CD4-positive, alpha-beta memory T cell (primary cell): ENCODE measurements around the gene SMC3. TPM values are rescaled to one million over a fixed set of nuclear protein-coding genes. Genes with fewer than 3 reads are reported as not detected.
"Not testable (repeated sequence)": the region's sequence is repeated elsewhere in the genome, so short reads cannot be mapped to it uniquely, and the experiment has no call there.

Experiments used
- CTCF ChIA-PET: fragments of 350-600 bp; sonication (Branson Sonifier 250); formaldehyde crosslinking; loops from one replicate; lab custom pipeline; 2021; ENCODE audit warnings: inconsistent platforms; ENCODE audit not compliant: partially characterized antibody; lab: Charles Lee
- POLR2A ChIA-PET: fragments of 350-600 bp; sonication (Branson Sonifier 250); formaldehyde crosslinking; loops from one replicate; lab custom pipeline; 2021; ENCODE audit not compliant: partially characterized antibody; lab: Charles Lee
- DNase-seq, 5 donors: peaks; one replicate each; pipeline versions ENCODE4 v3.0.0 to v3.0.0-alpha.2; 2020 to 2022; ENCODE audit warnings: mixed read lengths in 1 of 5
- H3K27ac ChIP-seq: one replicate; pipeline ENCODE4 v1.7.0; 2013; ENCODE audit warnings: low read depth, low read length
- H3K27me3 ChIP-seq: 2 replicates; pipeline ENCODE4 v1.7.0; 2013; ENCODE audit warnings: mild to moderate bottlenecking, low read length, moderate library complexity; ENCODE audit not compliant: insufficient read depth
- H3K36me3 ChIP-seq: 2 replicates; pipeline ENCODE4 v1.7.0; 2013; ENCODE audit warnings: mild to moderate bottlenecking, low read length, moderate library complexity; ENCODE audit not compliant: insufficient read depth
- H3K4me1 ChIP-seq: 2 replicates; pipeline ENCODE4 v1.7.0; 2013; ENCODE audit warnings: mild to moderate bottlenecking, low read length, moderate library complexity; ENCODE audit not compliant: insufficient read depth
- H3K4me3 ChIP-seq, 2 donors: one replicate each; pipeline ENCODE4 v1.7.0; 2013; ENCODE audit warnings: low read length in 2 of 2, mild to moderate bottlenecking in 1 of 2
- H3K9me3 ChIP-seq, 2 donors: one replicate each; pipeline ENCODE4 v1.7.0; 2013; ENCODE audit warnings: low read length in 2 of 2, control low read depth in 1 of 2; ENCODE audit not compliant: control insufficient read depth in 1 of 2
- H3K27ac Mint-ChIP-seq, 7 donors: one replicate each; pipeline ENCODE4 v1.8.0; 2020 to 2021; ENCODE audit warnings: mixed read lengths in 7 of 7, mild to moderate bottlenecking in 6 of 7, inconsistent platforms in 3 of 7, moderate library complexity in 3 of 7
- H3K27me3 Mint-ChIP-seq, 2 donors: one replicate each; pipeline ENCODE4 v1.8.0; 2020 to 2021; ENCODE audit warnings: mixed read lengths in 2 of 2
- H3K36me3 Mint-ChIP-seq, 2 donors: one replicate each; pipeline ENCODE4 v1.8.0; 2020 to 2021; ENCODE audit warnings: mixed read lengths in 2 of 2, inconsistent platforms in 1 of 2, mild to moderate bottlenecking in 1 of 2
- H3K4me1 Mint-ChIP-seq, 4 donors: one replicate each; pipeline ENCODE4 v1.8.0; 2020 to 2021; ENCODE audit warnings: mixed read lengths in 4 of 4, mild to moderate bottlenecking in 1 of 4
- H3K4me3 Mint-ChIP-seq, 8 donors: one replicate each; pipeline ENCODE4 v1.8.0; 2020 to 2021; ENCODE audit warnings: mixed read lengths in 8 of 8, mild to moderate bottlenecking in 7 of 8, moderate library complexity in 6 of 8, inconsistent platforms in 3 of 8
- H3K9me3 Mint-ChIP-seq, 8 donors: one replicate each; pipeline ENCODE4 v1.8.0; 2020 to 2021; ENCODE audit warnings: mixed read lengths in 8 of 8, mild to moderate bottlenecking in 5 of 8, inconsistent platforms in 3 of 8, moderate library complexity in 1 of 8
- intact Hi-C: fragments of 100-400 bp; cut with micrococcal nuclease; formaldehyde crosslinking; loops from one replicate; pipeline ENCODE4 v1.15.1; 2023
- polyA plus RNA-seq, 2 donors: library from polyadenylated mRNA; unstranded; fragments of 300-500 nt; fragmentation: Illumina TruSeq; gene quantifications; one replicate each; pipeline ENCODE4 v1.2.3, GENCODE V29; 2021
- total RNA-seq, 2 experiments: library from RNA; stranded (reverse); gene quantifications; one replicate each; pipeline ENCODE4 v1.2.3, GENCODE V29; 2021

SMC3 gene
- total and polyA plus RNA-seq, 4 experiments from 2014 or later, result 43.8 to 96.1 (median 56.4) TPM

- no peaks in the 10 kb centered on the region for H3K36me3 Mint-ChIP-seq
- Histone ChIP-seq H3K27me3 (no peaks in the 10 kb centered on the region), H3K36me3 (no peaks in the 10 kb centered on the region), H3K9me3 (no peaks in the 10 kb centered on the region), H3K4me3 (no peak overlapping the region), H3K4me1 (peaks cover 28% of the 10 kb centered on the region), H3K27ac (no peak overlapping the region)
- intact Hi-C loops, result loop anchor here (2.0 kb wide), 2 partner anchors 15 to 25 kb away; no protein-coding TSS in a partner anchor
- H3K27ac Mint-ChIP-seq, result peak overlapping the region in 4 of 7 donors; percentile 23 to 60 (median 40)
- no peaks in the 10 kb centered on the region for H3K27me3 Mint-ChIP-seq
- peaks cover 0 to 2% (median 0%) of the 10 kb centered on the region in 8 donors for H3K9me3 Mint-ChIP-seq
- DNase-seq, result no peak
- H3K4me3 Mint-ChIP-seq, result peak overlapping the region in 1 of 8 donors; percentile 23
- H3K4me1 Mint-ChIP-seq, result peaks cover 22 to 39% (median 31%) of the 10 kb centered on the region in 4 donors
- ChIA-PET CTCF (interaction anchor here (1.5 kb wide), 1 partner anchor 26 kb away, joined by 3 read pairs; no protein-coding TSS in a partner anchor), POLR2A (no interaction called here)
Measured at GRCh38 chr10:110527731-110528171, 39.7 kb upstream of the SMC3 start.

GRCh38 chr10:110528224-110528996 is 39.1 kb upstream of the SMC3 start:
- Mint-ChIP-seq H3K27me3 (no peaks in the 10 kb centered on the region), H3K27ac (peak overlapping the region; percentile 39 to 86 (median 73)), H3K4me1 (peaks cover 19 to 35% (median 28%) of the 10 kb centered on the region in 4 donors), H3K9me3 (peaks cover 0 to 1% (median 0%) of the 10 kb centered on the region in 8 donors), H3K4me3 (peak overlapping the region in 6 of 8 donors; percentile 35 to 80 (median 73)), H3K36me3 (no peaks in the 10 kb centered on the region)
- no peaks in the 10 kb centered on the region for H3K27me3 ChIP-seq
- DNase-seq, result no peak
- no peak overlapping the region for H3K4me3 ChIP-seq
- intact Hi-C loops, result loop anchor here (2.0 kb wide), 2 partner anchors 16 to 26 kb away; no protein-coding TSS in a partner anchor
- no peak overlapping the region for H3K27ac ChIP-seq
- POLR2A ChIA-PET, result interaction anchor here (1.1 kb wide), 1 partner anchor 25 kb away, joined by 6 read pairs; no protein-coding TSS in a partner anchor
- no peaks in the 10 kb centered on the region for H3K9me3 ChIP-seq
- CTCF ChIA-PET, result interaction anchor here (0.9 to 1.8 kb wide), 7 partner anchors 16 to 173 kb away, joined by 3 to 6 read pairs (median 3); no protein-coding TSS in a partner anchor
- H3K36me3 ChIP-seq, result no peaks in the 10 kb centered on the region
- peaks cover 27% of the 10 kb centered on the region for H3K4me1 ChIP-seq

- not testable (repeated sequence) for H3K27me3 Mint-ChIP-seq, H3K9me3 ChIP-seq, H3K4me3 ChIP-seq, H3K27ac ChIP-seq, H3K36me3 Mint-ChIP-seq, H3K9me3 Mint-ChIP-seq, H3K27me3 ChIP-seq, H3K36me3 ChIP-seq
- ChIA-PET CTCF (interaction anchor here (0.9 to 1.8 kb wide), 7 partner anchors 15 to 174 kb away, joined by 3 to 6 read pairs (median 3); no protein-coding TSS in a partner anchor), POLR2A (interaction anchor here (1.1 kb wide), 2 partner anchors 25 to 31 kb away, joined by 4 to 6 read pairs; no protein-coding TSS in a partner anchor)
- H3K27ac Mint-ChIP-seq, result peak overlapping the region; percentile 47 to 86 (median 76)
- peaks cover 18 to 32% (median 26%) of the 10 kb centered on the region in 4 donors for H3K4me1 Mint-ChIP-seq
- H3K4me1 ChIP-seq, result peaks cover 27% of the 10 kb centered on the region
- peak overlapping the region; percentile 35 to 80 (median 64) for H3K4me3 Mint-ChIP-seq
- DNase-seq, result peak in 2 of 5 donors; percentile 13 to 24
- intact Hi-C loops, result loop anchor here (2.0 kb wide), 2 partner anchors 16 to 26 kb away; no protein-coding TSS in a partner anchor
Measured at GRCh38 chr10:110528997-110529524, 38.4 kb upstream of the SMC3 start.

GRCh38 chr10:110529596-110530011 is 37.9 kb upstream of the SMC3 start:
- Histone ChIP-seq H3K27me3 (no peaks in the 10 kb centered on the region), H3K36me3 (no peaks in the 10 kb centered on the region), H3K4me3 (no peak overlapping the region), H3K27ac (no peak overlapping the region), H3K4me1 (peaks cover 27% of the 10 kb centered on the region), H3K9me3 (no peaks in the 10 kb centered on the region)
- Mint-ChIP-seq H3K4me1 (peaks cover 19 to 34% (median 28%) of the 10 kb centered on the region in 4 donors), H3K9me3 (no peaks in the 10 kb centered on the region), H3K27ac (peak overlapping the region; percentile 47 to 86 (median 74)), H3K36me3 (no peaks in the 10 kb centered on the region), H3K27me3 (no peaks in the 10 kb centered on the region), H3K4me3 (peak overlapping the region; percentile 35 to 80 (median 64))
- POLR2A ChIA-PET, result interaction anchor here (1.1 kb wide), 2 partner anchors 26 to 31 kb away, joined by 4 to 6 read pairs; no protein-coding TSS in a partner anchor
- intact Hi-C loops, result loop anchor here (2.0 kb wide), 2 partner anchors 17 to 27 kb away; no protein-coding TSS in a partner anchor
- CTCF ChIA-PET, result interaction anchor here (1.2 to 1.8 kb wide), 6 partner anchors 15 to 174 kb away, joined by 3 to 6 read pairs (median 3); no protein-coding TSS in a partner anchor
- peak in 3 of 5 donors; percentile 14 to 57 (median 20) for DNase-seq

- POLR2A ChIA-PET, result no interaction called here
- H3K4me1 ChIP-seq, result peaks cover 27% of the 10 kb centered on the region
- Mint-ChIP-seq H3K4me3 (peak overlapping the region in 7 of 8 donors; percentile 17 to 80 (median 48)), H3K4me1 (peaks cover 18 to 36% (median 29%) of the 10 kb centered on the region in 4 donors), H3K27me3 (no peaks in the 10 kb centered on the region), H3K27ac (peak overlapping the region in 3 of 7 donors; percentile 27 to 66 (median 47)), H3K36me3 (no peaks in the 10 kb centered on the region), H3K9me3 (no peaks in the 10 kb centered on the region)
- peak overlapping the region in 1 of 2 donors; percentile 18 for H3K4me3 ChIP-seq
- no peak for DNase-seq
- intact Hi-C loops, result no loop called here
- H3K27me3 ChIP-seq, result no peaks in the 10 kb centered on the region
- H3K36me3 ChIP-seq, result no peaks in the 10 kb centered on the region
- H3K9me3 ChIP-seq, result no peaks in the 10 kb centered on the region
- H3K27ac ChIP-seq, result no peak overlapping the region
- CTCF ChIA-PET, result interaction anchor here (1.2 to 2.6 kb wide), 4 partner anchors 16 to 220 kb away, joined by 3 to 7 read pairs (median 5); no protein-coding TSS in a partner anchor
Measured at GRCh38 chr10:110530131-110530831, 37.2 kb upstream of the SMC3 start.

GRCh38 chr10:110531687-110532086 is 35.8 kb upstream of the SMC3 start:
- Mint-ChIP-seq H3K36me3 (no peaks in the 10 kb centered on the region), H3K4me3 (no peak overlapping the region), H3K27ac (no peak overlapping the region), H3K9me3 (no peaks in the 10 kb centered on the region), H3K27me3 (no peaks in the 10 kb centered on the region), H3K4me1 (peaks cover 28 to 48% (median 40%) of the 10 kb centered on the region in 4 donors)
- no peak for DNase-seq
- ChIA-PET POLR2A (interaction anchor here (1.2 kb wide), 1 partner anchor 175 kb away, joined by 3 read pairs; no protein-coding TSS in a partner anchor), CTCF (interaction anchor here (1.0 to 2.6 kb wide), 6 partner anchors 15 to 224 kb away, joined by 3 to 7 read pairs (median 4); no protein-coding TSS in a partner anchor)
- peaks cover 37% of the 10 kb centered on the region for H3K4me1 ChIP-seq
- H3K27me3 ChIP-seq, result no peaks in the 10 kb centered on the region
- H3K36me3 ChIP-seq, result no peaks in the 10 kb centered on the region
- H3K9me3 ChIP-seq, result no peaks in the 10 kb centered on the region
- no peak overlapping the region for H3K4me3 ChIP-seq
- intact Hi-C loops, result no loop called here
- no peak overlapping the region for H3K27ac ChIP-seq
